Measurements from ENCODE around the gene SAMD10. TPM values are rescaled to one million over a fixed set of nuclear protein-coding genes. Genes with fewer than 3 reads are reported as not detected.

Gene SAMD10
- total and polyA plus RNA-seq, 8 donors: 2.9 to 68.1 (median 6.5) TPM

DNA sequence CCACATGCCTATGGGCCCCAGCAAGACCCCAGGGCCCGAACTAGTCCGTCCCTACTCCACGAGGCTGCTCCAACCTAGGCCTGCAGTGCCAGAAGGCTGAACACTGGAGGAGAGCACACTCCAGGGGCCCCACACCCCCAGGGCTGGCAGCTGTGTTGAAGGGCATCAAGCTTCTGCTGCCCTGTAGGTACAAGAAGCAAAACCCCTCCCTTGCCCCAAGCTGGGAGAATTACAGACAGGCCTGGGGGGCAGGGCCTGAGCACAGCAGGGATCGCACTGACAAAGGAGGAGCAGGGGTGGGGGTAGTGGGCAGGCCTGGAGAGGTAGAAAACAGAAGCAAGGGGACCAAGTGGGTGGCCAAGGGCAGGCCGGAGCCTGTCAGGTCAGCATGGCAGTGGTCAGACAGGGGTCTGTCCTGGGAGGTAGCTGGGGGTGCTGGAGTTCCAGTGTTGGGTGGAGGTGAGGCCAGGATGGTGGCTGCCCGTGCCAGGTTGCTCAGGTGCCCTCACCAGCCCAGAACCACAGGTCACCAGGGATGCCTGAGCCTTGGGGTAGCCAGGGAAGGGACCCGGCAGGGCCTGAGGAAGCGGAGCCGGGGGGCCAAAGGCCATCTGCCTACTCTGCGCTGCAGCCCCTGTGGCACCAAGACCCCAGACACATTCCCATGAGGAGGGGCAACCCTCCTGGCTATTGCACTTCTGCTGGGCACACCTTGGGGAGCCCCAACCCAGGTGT is 20.3 kb downstream of the SAMD10 start:
- Histone ChIP-seq H3K9me3 (no peaks in the 10 kb centered on the region), H3K4me1 (peaks cover 24 to 37% (median 33%) of the 10 kb centered on the region in 4 donors), H3K27ac (no peak overlapping the region), H3K4me3 (no peak overlapping the region), H3K27me3 (no peaks in the 10 kb centered on the region), H3K36me3 (peaks cover 22 to 59% (median 58%) of the 10 kb centered on the region in 4 donors)
- no peak for TF ChIP-seq EP300 (IDR thresholded peaks at IDR 0.05)
- TF ChIP-seq, protein P1, sequence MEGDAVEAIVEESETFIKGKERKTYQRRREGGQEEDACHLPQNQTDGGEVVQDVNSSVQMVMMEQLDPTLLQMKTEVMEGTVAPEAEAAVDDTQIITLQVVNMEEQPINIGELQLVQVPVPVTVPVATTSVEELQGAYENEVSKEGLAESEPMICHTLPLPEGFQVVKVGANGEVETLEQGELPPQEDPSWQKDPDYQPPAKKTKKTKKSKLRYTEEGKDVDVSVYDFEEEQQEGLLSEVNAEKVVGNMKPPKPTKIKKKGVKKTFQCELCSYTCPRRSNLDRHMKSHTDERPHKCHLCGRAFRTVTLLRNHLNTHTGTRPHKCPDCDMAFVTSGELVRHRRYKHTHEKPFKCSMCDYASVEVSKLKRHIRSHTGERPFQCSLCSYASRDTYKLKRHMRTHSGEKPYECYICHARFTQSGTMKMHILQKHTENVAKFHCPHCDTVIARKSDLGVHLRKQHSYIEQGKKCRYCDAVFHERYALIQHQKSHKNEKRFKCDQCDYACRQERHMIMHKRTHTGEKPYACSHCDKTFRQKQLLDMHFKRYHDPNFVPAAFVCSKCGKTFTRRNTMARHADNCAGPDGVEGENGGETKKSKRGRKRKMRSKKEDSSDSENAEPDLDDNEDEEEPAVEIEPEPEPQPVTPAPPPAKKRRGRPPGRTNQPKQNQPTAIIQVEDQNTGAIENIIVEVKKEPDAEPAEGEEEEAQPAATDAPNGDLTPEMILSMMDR (IDR thresholded peaks at IDR 0.05): no peak
- no peak for TF ChIP-seq POLR2A (IDR thresholded peaks at IDR 0.05)
- TF ChIP-seq POLR2AphosphoS5 (IDR thresholded peaks at IDR 0.05): no peak
- intact Hi-C loops (cut with DNase I; ENCODE audit: low total_unique reads): no loop called here
- DNase-seq: no peak
- WGBS, 5 donors: 83 to 92% (median 85%) methylated on average over 9 to 10 of the region's 10 CpGs

DNA sequence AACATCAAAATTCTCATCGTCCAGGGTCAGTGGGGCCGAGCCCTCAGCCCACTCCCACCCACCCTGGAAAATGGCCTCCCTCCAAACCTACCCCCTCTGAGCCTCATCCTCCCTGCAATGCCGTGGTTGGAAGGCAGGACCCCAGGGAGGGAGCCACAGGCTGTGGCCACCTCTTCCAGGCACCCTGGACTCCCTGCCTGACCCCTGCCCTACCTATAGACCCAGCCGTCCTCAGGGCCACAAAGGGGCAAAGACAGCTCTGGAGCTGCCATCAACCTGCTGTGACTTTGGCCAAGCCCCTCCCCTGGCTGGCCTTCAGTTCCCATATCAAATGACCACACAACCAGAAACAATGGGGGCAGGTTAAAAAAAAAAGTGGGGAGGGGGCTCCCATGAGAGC is 21.0 kb downstream of the SAMD10 start:
- Histone ChIP-seq H3K9me3 (no peaks in the 10 kb centered on the region), H3K4me3 (no peak overlapping the region), H3K27ac (peak overlapping the region in 2 of 5 donors; percentile 93 to 94), H3K4me1 (peaks cover 30 to 43% (median 40%) of the 10 kb centered on the region in 4 donors), H3K36me3 (peaks cover 15 to 52% (median 51%) of the 10 kb centered on the region in 4 donors), H3K27me3 (no peaks in the 10 kb centered on the region)
- WGBS, 5 donors: 56 to 74% (median 65%) methylated on average over 3 to 4 of the region's 4 CpGs
- DNase-seq: no peak
- intact Hi-C loops (cut with DNase I; ENCODE audit: low total_unique reads): no loop called here
- TF ChIP-seq POLR2AphosphoS5 (IDR thresholded peaks at IDR 0.05) (no peak), POLR2A (IDR thresholded peaks at IDR 0.05) (no peak), EP300 (IDR thresholded peaks at IDR 0.05) (no peak)
- TF ChIP-seq, protein P1 (IDR thresholded peaks at IDR 0.05): no peak

DNA sequence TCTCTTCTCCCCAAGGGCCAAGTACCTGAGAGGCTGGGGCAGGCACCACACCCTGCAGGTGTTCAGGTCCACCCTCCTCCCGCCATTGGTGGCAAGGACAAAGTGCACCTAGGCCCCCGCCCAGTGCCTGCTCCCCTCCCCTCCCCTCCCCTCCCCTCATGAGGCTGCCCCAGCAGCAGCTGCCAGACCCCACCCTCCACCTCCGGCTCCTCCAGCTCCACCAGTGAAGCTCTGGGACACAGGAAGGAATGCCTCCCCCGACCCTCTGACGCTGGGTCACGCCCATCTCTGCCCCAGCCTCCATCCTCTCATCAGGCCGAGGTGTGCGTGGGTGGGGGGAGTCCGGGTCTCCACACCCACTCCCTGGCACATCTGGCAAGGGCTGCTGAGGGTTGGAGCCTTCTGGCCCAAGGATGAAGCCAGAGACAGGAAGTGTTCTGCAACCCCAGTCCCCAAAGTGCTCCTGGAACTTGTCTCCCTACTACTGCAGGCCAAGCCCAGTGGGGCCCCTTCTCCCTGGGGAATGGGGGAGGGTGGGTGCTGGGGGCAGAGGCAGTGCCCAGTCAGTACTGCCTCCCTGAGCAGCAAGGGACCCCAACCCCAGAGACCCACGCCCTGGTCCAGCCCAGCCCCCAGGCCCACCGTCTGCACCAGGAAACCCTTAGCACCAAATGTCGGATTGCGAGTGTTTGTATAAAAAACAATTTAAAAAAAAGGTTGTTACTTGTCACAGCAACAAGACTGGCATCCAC is 21.6 kb downstream of the SAMD10 start:
- peak overlapping the region in 3 of 4 donors; percentile 87 to 100 (median 93) for H3K4me3 ChIP-seq
- WGBS, 5 donors: 31 to 56% (median 42%) methylated on average over 6 to 13 of the region's 13 CpGs
- no peaks in the 10 kb centered on the region for H3K27me3 ChIP-seq
- TF ChIP-seq EP300 (IDR thresholded peaks at IDR 0.05) (no peak), POLR2A (IDR thresholded peaks at IDR 0.05) (no peak), POLR2AphosphoS5 (IDR thresholded peaks at IDR 0.05) (no peak)
- TF ChIP-seq, protein P1 (IDR thresholded peaks at IDR 0.05): no peak
- no peaks in the 10 kb centered on the region for H3K9me3 ChIP-seq
- peaks cover 9 to 46% (median 46%) of the 10 kb centered on the region in 4 donors for H3K36me3 ChIP-seq
- intact Hi-C loops (cut with DNase I; ENCODE audit: low total_unique reads): no loop called here
- peaks cover 30 to 49% (median 44%) of the 10 kb centered on the region in 4 donors for H3K4me1 ChIP-seq
- DNase-seq: peak; percentile 71 to 91
- peak overlapping the region; percentile 73 to 94 (median 80) for H3K27ac ChIP-seq

DNA sequence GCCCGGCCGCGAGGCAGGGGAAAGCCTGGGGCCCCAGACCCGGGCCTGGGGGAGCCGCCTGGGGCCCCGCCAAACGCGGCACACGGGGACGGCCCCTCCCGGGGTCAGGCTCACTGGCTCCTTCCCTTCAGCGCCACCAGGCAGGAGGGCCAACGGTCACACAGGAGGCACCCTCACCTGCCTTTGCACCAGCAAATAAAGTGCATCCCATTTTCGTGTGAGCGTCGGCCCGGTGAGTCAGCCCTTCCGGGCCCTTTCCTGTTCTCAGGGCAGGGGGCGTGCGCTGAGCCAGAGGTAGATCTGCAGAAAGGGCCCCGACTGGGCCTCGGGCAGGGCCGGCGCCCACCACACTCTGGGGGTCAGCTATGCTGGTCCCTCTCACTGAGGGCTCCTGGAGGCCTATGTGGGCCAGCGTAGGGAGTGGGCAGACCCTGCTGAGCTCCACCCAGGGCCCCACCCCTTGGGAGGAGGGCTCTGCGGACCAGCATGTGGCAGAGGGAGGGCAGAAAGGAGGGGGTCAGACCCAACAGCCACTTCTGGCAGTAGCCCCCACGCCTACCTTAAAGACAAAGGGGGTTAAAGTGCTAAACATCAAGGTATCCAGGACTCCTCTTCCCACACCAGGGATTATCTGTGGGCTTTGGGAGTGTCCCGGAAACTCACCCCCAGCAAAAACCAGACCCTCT is 22.3 kb downstream of the SAMD10 start:
- H3K36me3 ChIP-seq: peaks cover 2 to 44% (median 40%) of the 10 kb centered on the region in 4 donors
- peaks cover 36 to 56% (median 52%) of the 10 kb centered on the region in 4 donors for H3K4me1 ChIP-seq
- H3K9me3 ChIP-seq: no peaks in the 10 kb centered on the region
- WGBS, 5 donors: 0 to 2% (median 1%) methylated on average over 12 to 28 of the region's 28 CpGs
- H3K4me3 ChIP-seq: peak overlapping the region; percentile 85 to 100 (median 90)
- peak overlapping the region; percentile 73 to 94 (median 80) for H3K27ac ChIP-seq
- peak; percentile 71 to 93 for DNase-seq
- intact Hi-C loops (cut with DNase I; ENCODE audit: low total_unique reads): no loop called here
- no peaks in the 10 kb centered on the region for H3K27me3 ChIP-seq
- peak in 1 of 3 donors; percentile 22 for TF ChIP-seq POLR2AphosphoS5 (IDR thresholded peaks at IDR 0.05)
- TF ChIP-seq EP300 (IDR thresholded peaks at IDR 0.05): no peak
- TF ChIP-seq POLR2A (IDR thresholded peaks at IDR 0.05): no peak
- TF ChIP-seq, protein P1 (IDR thresholded peaks at IDR 0.05): no peak

Measured in stomach (tissue), 9 donors.